Stomach (tissue), 9 donors: ENCODE results near the gene TDRD7. TPM values are rescaled to one million over a fixed set of nuclear protein-coding genes. Genes with fewer than 3 reads are reported as not detected.

ENCODE experiments used
- DNase-seq, 2 donors: peaks; one replicate each; pipeline versions ENCODE4 v3.0.0 to v3.0.0-alpha.2; 2013 to 2019
- H3K27ac ChIP-seq, 5 donors: fragments of 200-600 bp in 4 of 5; sonication (generic) in 4 of 5; one replicate each; pipeline ENCODE4 v1.5.1; 2013 to 2019; ENCODE audit warnings: mild to moderate bottlenecking in 1 of 5, moderate library complexity in 1 of 5
- H3K27me3 ChIP-seq, 3 donors: fragments of 200-600 bp; sonication (generic); one replicate each; pipeline ENCODE4 v1.5.1; 2017 to 2019; ENCODE audit warnings: mixed run types in 1 of 3
- H3K36me3 ChIP-seq, 4 donors: fragments of 200-600 bp; sonication (generic); 1 replicate in 3 of 4; 2 replicates in 1 of 4; pipeline ENCODE4 v1.5.1; 2016 to 2019
- H3K4me1 ChIP-seq, 4 donors: fragments of 200-600 bp; sonication (generic); one replicate each; pipeline ENCODE4 v1.5.1; 2016 to 2019
- H3K4me3 ChIP-seq, 4 donors: fragments of 200-600 bp; sonication (generic) in 3 of 4; one replicate each; pipeline ENCODE4 v1.5.1; 2016 to 2019; ENCODE audit warnings: mild to moderate bottlenecking in 1 of 4
- H3K9me3 ChIP-seq, 4 donors: fragments of 200-600 bp; sonication (generic); one replicate each; pipeline ENCODE4 v1.5.1; 2016 to 2019
- EP300 ChIP-seq: sonication (generic); formaldehyde crosslinking; IDR thresholded peaks from one replicate; pipeline ENCODE4 v1.6.1; 2017; ENCODE audit warnings: antibody characterized with exemption
- POLR2A ChIP-seq, 4 donors: fragments of 450-650 bp; IDR thresholded peaks; one replicate each; pipeline ENCODE4 v1.6.1; 2016; ENCODE audit warnings: antibody characterized with exemption in 4 of 4, control low read depth in 2 of 4, mild to moderate bottlenecking in 1 of 4, moderate library complexity in 1 of 4
- POLR2AphosphoS5 ChIP-seq, 3 donors: sonication (generic); formaldehyde crosslinking; IDR thresholded peaks; one replicate each; pipeline ENCODE4 v1.6.1; 2016; ENCODE audit warnings: antibody characterized with exemption in 3 of 3
- WGBS, 5 donors: extraction: QIAGEN DNeasy Blood & Tissue Kit in 3 of 5; methylation state at CpG; one replicate each; pipeline versions ENCODE4 v1.1.5 to v1.1.7; 2013 to 2018; 5-methylcytosine and 5-hydroxymethylcytosine counted together
- intact Hi-C: fragments of 100-400 bp; cut with DNase I; formaldehyde crosslinking; loops from one replicate; pipeline ENCODE4 v1.15.1; 2023; ENCODE audit warnings: low total_unique reads
- polyA plus RNA-seq, 3 donors: library from polyadenylated mRNA; stranded (reverse); fragments of 200-250 nt; gene quantifications; one replicate each; pipeline ENCODE4 v1.2.3, GENCODE V29; 2013
- total RNA-seq, 5 donors: library from RNA; depleted of rRNA; stranded (reverse); fragments of >200 nt; gene quantifications; one replicate each; pipeline versions ENCODE4 v1.1.0 to v1.2.3, GENCODE V29; 2014 to 2016
- TF ChIP-seq, protein P1 (sequence below), 7 experiments: fragments of 450-650 bp in 4 of 7; fragments of 200-600 bp in 3 of 7; sonication (generic) in 3 of 7; IDR thresholded peaks; one replicate each; pipeline ENCODE4 v1.5.1; 2016 to 2019; ENCODE audit warnings: antibody characterized with exemption in 7 of 7, control low read depth in 2 of 7, mild to moderate bottlenecking in 1 of 7
- donor health status: healthy with polysubstance abuse.
- donor health status: Bipolar disorder and iron deficiency.
- donor health status: healthy.

The TDRD7 gene
- total and polyA plus RNA-seq, 8 donors: 4.7 to 20.1 (median 9.1) TPM

DNA sequence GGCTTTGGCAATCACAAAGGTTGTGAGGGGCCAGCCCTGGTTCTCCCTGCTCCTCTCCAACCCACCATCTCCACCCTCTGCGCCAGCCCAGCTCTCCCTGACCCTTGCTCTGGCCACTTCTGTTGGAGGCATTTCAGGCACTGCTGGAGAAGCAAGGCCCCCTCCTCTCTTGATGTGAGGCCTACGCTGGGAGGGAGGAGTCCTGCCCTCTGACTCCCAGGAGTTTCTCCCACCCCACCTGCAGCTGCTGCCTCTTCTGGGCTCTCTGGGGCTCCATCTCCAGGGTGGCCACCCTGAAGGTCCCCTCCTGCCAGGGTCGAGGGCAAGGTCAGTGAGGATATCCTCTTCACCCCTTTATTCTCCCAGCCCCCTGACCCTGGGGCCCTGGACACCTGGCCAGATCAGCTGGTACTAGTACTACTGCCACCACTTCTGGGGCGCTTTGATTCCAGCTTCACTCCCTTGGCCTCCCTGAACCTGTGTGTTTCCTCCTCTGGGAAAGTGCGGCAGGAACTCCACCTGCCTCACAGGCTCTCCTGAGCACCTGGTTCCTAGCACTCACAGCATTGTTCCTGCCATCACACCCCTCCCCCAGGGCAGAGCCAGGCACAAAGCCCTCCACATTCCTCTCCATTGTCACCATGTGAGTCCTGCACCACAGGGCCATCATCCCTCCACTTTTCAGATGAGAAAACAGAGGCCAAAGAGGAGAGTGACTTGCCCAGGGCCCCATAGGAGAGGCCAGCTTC lies 23.8 kb upstream of the TDRD7 start:
- TF ChIP-seq POLR2A (IDR thresholded peaks at IDR 0.05) (no peak), EP300 (no peak), POLR2AphosphoS5 (IDR thresholded peaks at IDR 0.05) (no peak)
- TF ChIP-seq, protein P1, sequence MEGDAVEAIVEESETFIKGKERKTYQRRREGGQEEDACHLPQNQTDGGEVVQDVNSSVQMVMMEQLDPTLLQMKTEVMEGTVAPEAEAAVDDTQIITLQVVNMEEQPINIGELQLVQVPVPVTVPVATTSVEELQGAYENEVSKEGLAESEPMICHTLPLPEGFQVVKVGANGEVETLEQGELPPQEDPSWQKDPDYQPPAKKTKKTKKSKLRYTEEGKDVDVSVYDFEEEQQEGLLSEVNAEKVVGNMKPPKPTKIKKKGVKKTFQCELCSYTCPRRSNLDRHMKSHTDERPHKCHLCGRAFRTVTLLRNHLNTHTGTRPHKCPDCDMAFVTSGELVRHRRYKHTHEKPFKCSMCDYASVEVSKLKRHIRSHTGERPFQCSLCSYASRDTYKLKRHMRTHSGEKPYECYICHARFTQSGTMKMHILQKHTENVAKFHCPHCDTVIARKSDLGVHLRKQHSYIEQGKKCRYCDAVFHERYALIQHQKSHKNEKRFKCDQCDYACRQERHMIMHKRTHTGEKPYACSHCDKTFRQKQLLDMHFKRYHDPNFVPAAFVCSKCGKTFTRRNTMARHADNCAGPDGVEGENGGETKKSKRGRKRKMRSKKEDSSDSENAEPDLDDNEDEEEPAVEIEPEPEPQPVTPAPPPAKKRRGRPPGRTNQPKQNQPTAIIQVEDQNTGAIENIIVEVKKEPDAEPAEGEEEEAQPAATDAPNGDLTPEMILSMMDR (IDR thresholded peaks at IDR 0.05): no peak
- no peak overlapping the region for H3K4me3 ChIP-seq
- H3K27ac ChIP-seq: no peak overlapping the region
- no peaks in the 10 kb centered on the region for H3K9me3 ChIP-seq
- H3K36me3 ChIP-seq: no peaks in the 10 kb centered on the region
- intact Hi-C loops: no loop called here
- peaks cover 0 to 18% (median 9%) of the 10 kb centered on the region in 4 donors for H3K4me1 ChIP-seq
- H3K27me3 ChIP-seq: peaks cover 0 to 46% (median 7%) of the 10 kb centered on the region in 3 donors
- DNase-seq: no peak
- 64 to 84% (median 74%) methylated on average over 5 of the region's 5 CpGs for WGBS, 5 donors

DNA sequence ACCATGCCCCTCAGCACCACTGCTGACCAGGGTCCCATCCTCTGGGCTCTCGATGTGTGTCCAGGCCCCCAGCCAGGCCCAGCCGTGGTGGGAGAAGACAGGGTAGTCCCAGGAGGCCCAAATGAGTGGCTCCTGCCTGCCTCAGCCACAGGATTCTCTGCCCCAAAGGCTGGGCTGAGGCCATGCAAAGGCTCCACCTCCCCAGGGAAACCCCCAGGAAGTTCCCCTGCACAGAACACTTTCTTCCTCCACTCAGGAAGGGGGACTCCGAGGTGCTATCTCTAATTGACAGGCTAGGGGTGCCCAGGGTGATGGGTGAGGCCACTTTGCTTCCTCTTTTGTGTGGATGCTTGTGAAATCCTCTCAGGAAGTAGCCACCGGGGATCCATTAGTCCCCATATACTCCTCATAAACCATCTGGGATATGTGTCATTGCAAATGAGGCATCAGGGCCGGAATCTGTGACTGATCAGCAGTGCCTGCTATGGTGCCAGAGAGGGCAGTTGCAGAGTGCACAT lies 23.1 kb upstream of the TDRD7 start:
- no peaks in the 10 kb centered on the region for H3K9me3 ChIP-seq
- no peak for DNase-seq
- peaks cover 0 to 46% (median 7%) of the 10 kb centered on the region in 3 donors for H3K27me3 ChIP-seq
- 54 to 65% (median 62%) methylated on average over 3 to 5 of the region's 5 CpGs for WGBS, 5 donors
- H3K4me3 ChIP-seq: no peak overlapping the region
- TF ChIP-seq POLR2A (IDR thresholded peaks at IDR 0.05) (no peak), EP300 (no peak), POLR2AphosphoS5 (IDR thresholded peaks at IDR 0.05) (no peak)
- TF ChIP-seq, protein P1 (IDR thresholded peaks at IDR 0.05): no peak
- no peaks in the 10 kb centered on the region for H3K36me3 ChIP-seq
- H3K4me1 ChIP-seq: peaks cover 0 to 18% (median 9%) of the 10 kb centered on the region in 4 donors
- no peak overlapping the region for H3K27ac ChIP-seq
- intact Hi-C loops: no loop called here

- intact Hi-C loops: no loop called here
- peaks cover 0 to 18% (median 9%) of the 10 kb centered on the region in 4 donors for H3K4me1 ChIP-seq
- DNase-seq: no peak
- H3K36me3 ChIP-seq: no peaks in the 10 kb centered on the region
- H3K27ac ChIP-seq: no peak overlapping the region
- no peak overlapping the region for H3K4me3 ChIP-seq
- 87 to 92% (median 89%) methylated on average over 2 to 3 of the region's 3 CpGs for WGBS, 5 donors
- TF ChIP-seq POLR2AphosphoS5 (IDR thresholded peaks at IDR 0.05) (no peak), EP300 (no peak), POLR2A (IDR thresholded peaks at IDR 0.05) (no peak)
- TF ChIP-seq, protein P1 (IDR thresholded peaks at IDR 0.05): no peak
- H3K9me3 ChIP-seq: no peaks in the 10 kb centered on the region
- peaks cover 0 to 46% (median 7%) of the 10 kb centered on the region in 3 donors for H3K27me3 ChIP-seq
Measured at GRCh38 chr9:97389249-97389648, 22.6 kb upstream of the TDRD7 start.

- no peak for TF ChIP-seq EP300
- no peak for TF ChIP-seq POLR2AphosphoS5 (IDR thresholded peaks at IDR 0.05)
- TF ChIP-seq, protein P1 (IDR thresholded peaks at IDR 0.05): no peak
- no peak for TF ChIP-seq POLR2A (IDR thresholded peaks at IDR 0.05)
- intact Hi-C loops: loop anchor here (10.0 kb wide), 1 partner anchor 536 kb away; the partner anchor contains the start of gene ZNF782
Measured at GRCh38 chr9:97390791-97391406, 21.0 kb upstream of the TDRD7 start.

More at GRCh38 chr9:97390791-97391406, 21.0 kb upstream of the TDRD7 start:
- Histone ChIP-seq H3K27ac (no peak overlapping the region), H3K4me3 (no peak overlapping the region), H3K4me1 (peaks cover 0 to 18% (median 9%) of the 10 kb centered on the region in 4 donors), H3K27me3 (peaks cover 0 to 43% (median 7%) of the 10 kb centered on the region in 3 donors), H3K9me3 (no peaks in the 10 kb centered on the region), H3K36me3 (no peaks in the 10 kb centered on the region)
- DNase-seq: no peak
- WGBS, 5 donors: 69 to 86% (median 83%) methylated on average over 6 to 10 of the region's 10 CpGs
